K562 (cell line): ENCODE measurements around the gene DUXB. TPM values are rescaled to one million over a fixed set of nuclear protein-coding genes. Genes with fewer than 3 reads are reported as not detected.

Experiments used
- BHLHE40 ChIP-seq: IDR thresholded peaks from 2 replicates; pipeline ENCODE4 v1.6.1; 2011; ENCODE audit warnings: low read length, improper control_type of control experiment
- BRF1 ChIP-seq: IDR thresholded peaks from 3 replicates; pipeline ENCODE4 v1.6.1; 2011; ENCODE audit warnings: borderline replicate concordance, mild to moderate bottlenecking; ENCODE audit not compliant: insufficient read length; ENCODE audit errors: extremely low read depth
- CHD1 ChIP-seq: fragments of 200-600 bp; sonication (generic); IDR thresholded peaks from one replicate; pipeline ENCODE4 v1.6.1; 2012; ENCODE audit warnings: mild to moderate bottlenecking, moderate library complexity, low read length, inconsistent platforms
- EZH2 ChIP-seq: IDR thresholded peaks from 2 replicates; pipeline ENCODE4 v1.6.1; 2012; ENCODE audit warnings: low read depth, mild to moderate bottlenecking, inconsistent platforms, low read length, borderline replicate concordance
- GMEB1 ChIP-seq: fragments of 250-450 bp; sonication (Bioruptor Pico); IDR thresholded peaks from 2 replicates; pipeline ENCODE4 v1.4.0; 2020; ENCODE audit warnings: mild to moderate bottlenecking
- HDAC3 ChIP-seq: fragments of 450-650 bp; IDR thresholded peaks from 2 replicates; pipeline ENCODE4 v1.6.1; 2018; ENCODE audit warnings: borderline replicate concordance, mild to moderate bottlenecking, moderate library complexity; ENCODE audit not compliant: partially characterized antibody
- MXI1 ChIP-seq: IDR thresholded peaks from 2 replicates; pipeline ENCODE4 v1.6.1; 2011; ENCODE audit warnings: low read depth, mild to moderate bottlenecking, improper control_type of control experiment, low read length
- NKRF ChIP-seq: fragments of 450-650 bp; IDR thresholded peaks from 2 replicates; pipeline ENCODE4 v1.6.1; 2016; ENCODE audit warnings: borderline replicate concordance
- NR1H2 ChIP-seq: sonication (generic); formaldehyde crosslinking; IDR thresholded peaks from 2 replicates; pipeline ENCODE4 v1.4.0; 2020; ENCODE audit warnings: mild to moderate bottlenecking, missing genetic modification reagents
- RHOXF2B ChIP-seq: fragments of 250-450 bp; sonication (Bioruptor Pico); conservative IDR thresholded peaks from 2 replicates; pipeline ENCODE4 v1.5.1; 2021
- RNF219 ChIP-seq: fragments of 250-450 bp; sonication (Bioruptor Pico); IDR thresholded peaks from 2 replicates; pipeline ENCODE4 v1.5.0; 2022; ENCODE audit warnings: mild to moderate bottlenecking
- SMAD1 ChIP-seq: fragments of 150-350 bp; IDR thresholded peaks from 2 replicates; pipeline ENCODE4 v1.6.1; 2014; ENCODE audit warnings: low read length, low read depth; ENCODE audit not compliant: partially characterized antibody
- TAF7 ChIP-seq: fragments of 450-650 bp; IDR thresholded peaks from 2 replicates; pipeline ENCODE4 v1.6.1; 2016; ENCODE audit warnings: missing genetic modification characterization, missing compliant biosample characterization
- TSC22D4 ChIP-seq: fragments of 450-650 bp; IDR thresholded peaks from 2 replicates; pipeline ENCODE4 v1.6.1; 2016; ENCODE audit warnings: missing genetic modification characterization, missing biosample characterization, control low read depth
- ZBTB33 ChIP-seq: sonication (generic); formaldehyde crosslinking; IDR thresholded peaks from 2 replicates; pipeline ENCODE4 v1.8.1; 2023; ENCODE audit warnings: mild to moderate bottlenecking, missing genetic modification reagents
- ZBTB9 ChIP-seq: fragments of 450-650 bp; formaldehyde crosslinking; IDR thresholded peaks from 2 replicates; pipeline ENCODE4 v1.4.0; 2020; ENCODE audit warnings: mild to moderate bottlenecking, moderate library complexity
- ZC3H11A ChIP-seq: IDR thresholded peaks from 2 replicates; pipeline ENCODE4 v1.6.1; 2012; ENCODE audit warnings: low read depth, low read length, improper control_type of control experiment
- ZNF212 ChIP-seq: fragments of 450-650 bp; formaldehyde crosslinking; IDR thresholded peaks from 2 replicates; pipeline ENCODE4 v1.4.0; 2020; ENCODE audit warnings: mild to moderate bottlenecking
- ZNF76 ChIP-seq: fragments of 250-450 bp; sonication (Bioruptor Pico); IDR thresholded peaks from 2 replicates; pipeline ENCODE4 v1.4.0; 2020; ENCODE audit warnings: mild to moderate bottlenecking, moderate library complexity, borderline replicate concordance
- ZNF785 ChIP-seq: fragments of 250-450 bp; sonication (Bioruptor Pico); IDR thresholded peaks from 2 replicates; pipeline ENCODE4 v1.4.0; 2020; ENCODE audit warnings: mild to moderate bottlenecking
- ZSCAN29 ChIP-seq: fragments of 450-650 bp; IDR thresholded peaks from 2 replicates; pipeline ENCODE4 v1.6.1; 2017
- polyA plus RNA-seq, 8 experiments: library from polyadenylated mRNA; depleted of rRNA in 4 of 8; stranded (reverse) in 5 of 8; unstranded in 3 of 8; fragments of >200 nt; fragmentation: Nextera tagmentation in 2 of 8; fragmentation: Illumina TruSeq in 1 of 8; extraction: Ambion mirVana in 2 of 8; extraction: Trizol in 1 of 8; gene quantifications; 2 replicates each; pipeline versions ENCODE4 v1.2.1 to v1.2.3, GENCODE V29; 2011 to 2014; ENCODE audit warnings: inconsistent platforms in 1 of 8, missing spikeins in 1 of 8
- total RNA-seq, 7 experiments: library from RNA; depleted of rRNA in 6 of 7; stranded (reverse); fragments of >200 nt in 6 of 7; fragmentation: Illumina TruSeq in 2 of 7; extraction: Trizol in 2 of 7; gene quantifications; 2 replicates each; pipeline versions ENCODE4 v1.2.1 to v1.2.3, GENCODE V29; 2011 to 2021; ENCODE audit warnings: low replicate concordance in 1 of 7

The DUXB gene
- total and polyA plus RNA-seq, 9 of the 15 experiments (the other 6 are each of a cell fraction or from before 2014, with no cell fraction given): not detected

- 0 out of 2 replicates have a peak, but pooled peaks have one; percentile 28 for TF ChIP-seq ZBTB9 (CRISPR knock-in tag)
- no peak for TF ChIP-seq RHOXF2B (CRISPR knock-in tag)
- 0 out of 2 replicates have a peak, but pooled peaks have one; percentile 1 for TF ChIP-seq ZC3H11A
- TF ChIP-seq GMEB1: no peak
- no peak for TF ChIP-seq ZNF785 (CRISPR knock-in tag)
- no peak for TF ChIP-seq BHLHE40
- TF ChIP-seq HDAC3: no peak
- TF ChIP-seq CHD1: peak; percentile 21
- no peak for TF ChIP-seq RNF219 (CRISPR knock-in tag)
- no peak for TF ChIP-seq ZNF76 (CRISPR knock-in tag)
- TF ChIP-seq TAF7 (tag): 0 out of 2 replicates have a peak, but pooled peaks have one; percentile 73
- TF ChIP-seq NR1H2 (CRISPR knock-in tag): 0 out of 2 replicates have a peak, but pooled peaks have one; percentile 39
- peak; percentile 95 for TF ChIP-seq NKRF
- no peak for TF ChIP-seq SMAD1
- TF ChIP-seq EZH2: no peak
- TF ChIP-seq TSC22D4: no peak
- TF ChIP-seq ZSCAN29: no peak
- no peak for TF ChIP-seq ZBTB33 (CRISPR knock-in tag)
- no peak for TF ChIP-seq BRF1
- TF ChIP-seq MXI1: no peak
- TF ChIP-seq ZNF212 (CRISPR knock-in tag): no peak
Measured at GRCh38 chr16:75647112-75647491, 54.2 kb downstream of the DUXB start (continued).
